Measurements from ENCODE around the gene UFSP1. TPM values are rescaled to one million over a fixed set of nuclear protein-coding genes. Genes with fewer than 3 reads are reported as not detected.
"Not testable (repeated sequence)": the region's sequence is repeated elsewhere in the genome, so short reads cannot be mapped to it uniquely, and the experiment has no call there.

Gene UFSP1
- total RNA-seq, 1 donor: 5.8 TPM

GRCh38 chr7:100921039-100921438, 31.5 kb upstream of the UFSP1 start:
- Histone ChIP-seq H4K20me1 (ENCODE audit: insufficient read depth, low read length) (no peaks in the 10 kb centered on the region), H3K27me3 (ENCODE audit: insufficient read depth, low read length) (peaks cover 7% of the 10 kb centered on the region), H3K4me1 (ENCODE audit: insufficient read depth, low read length) (no peaks in the 10 kb centered on the region), H3K36me3 (ENCODE audit: insufficient read depth, low read length) (no peaks in the 10 kb centered on the region), H3K4me2 (ENCODE audit: insufficient read depth, low read length) (no peak overlapping the region), H3K27ac (ENCODE audit: low read depth, low read length) (no peak overlapping the region), H2AFZ (ENCODE audit: low read length) (no peak overlapping the region), H3K4me3 (ENCODE audit: insufficient read depth, low read length) (no peak overlapping the region), H3K79me2 (ENCODE audit: insufficient read depth, low read length) (no peaks in the 10 kb centered on the region), H3K9me3 (ENCODE audit: low read depth, low read length) (no peaks in the 10 kb centered on the region)
- DNase-seq (ENCODE audit: insufficient read length, low spot score, missing footprints): no peak
- no peak for TF ChIP-seq CTCF (IDR thresholded peaks at IDR 0.05; ENCODE audit: extremely low read depth, low read depth, low read length)

- not testable (repeated sequence) for H4K20me1 ChIP-seq (ENCODE audit: insufficient read depth, low read length); H3K27me3 ChIP-seq (ENCODE audit: insufficient read depth, low read length); H3K4me2 ChIP-seq (ENCODE audit: insufficient read depth, low read length); H3K4me1 ChIP-seq (ENCODE audit: insufficient read depth, low read length); DNase-seq (ENCODE audit: insufficient read length, low spot score, missing footprints); H3K79me2 ChIP-seq (ENCODE audit: insufficient read depth, low read length); H3K36me3 ChIP-seq (ENCODE audit: insufficient read depth, low read length); H3K4me3 ChIP-seq (ENCODE audit: insufficient read depth, low read length); H3K27ac ChIP-seq (ENCODE audit: low read depth, low read length); H3K9me3 ChIP-seq (ENCODE audit: low read depth, low read length); H2AFZ ChIP-seq (ENCODE audit: low read length)
These were observed 30.4 kb upstream of the UFSP1 start for GRCh38 chr7:100919779-100920437.

- H4K20me1 ChIP-seq (ENCODE audit: insufficient read depth, low read length); H3K4me1 ChIP-seq (ENCODE audit: insufficient read depth, low read length); H3K36me3 ChIP-seq (ENCODE audit: insufficient read depth, low read length); H2AFZ ChIP-seq (ENCODE audit: low read length); H3K27ac ChIP-seq (ENCODE audit: low read depth, low read length); H3K4me2 ChIP-seq (ENCODE audit: insufficient read depth, low read length); H3K27me3 ChIP-seq (ENCODE audit: insufficient read depth, low read length); DNase-seq (ENCODE audit: insufficient read length, low spot score, missing footprints); H3K4me3 ChIP-seq (ENCODE audit: insufficient read depth, low read length); H3K79me2 ChIP-seq (ENCODE audit: insufficient read depth, low read length); H3K9me3 ChIP-seq (ENCODE audit: low read depth, low read length): not testable (repeated sequence)
These were observed 29.8 kb upstream of the UFSP1 start for GRCh38 chr7:100919335-100919734.

- H3K79me2 ChIP-seq (ENCODE audit: insufficient read depth, low read length): no peaks in the 10 kb centered on the region
- peaks cover 3% of the 10 kb centered on the region for H3K27me3 ChIP-seq (ENCODE audit: insufficient read depth, low read length)
- no peaks in the 10 kb centered on the region for H3K4me1 ChIP-seq (ENCODE audit: insufficient read depth, low read length)
- H3K36me3 ChIP-seq (ENCODE audit: insufficient read depth, low read length): no peaks in the 10 kb centered on the region
- no peak overlapping the region for H3K4me2 ChIP-seq (ENCODE audit: insufficient read depth, low read length)
- no peaks in the 10 kb centered on the region for H4K20me1 ChIP-seq (ENCODE audit: insufficient read depth, low read length)
- no peak for TF ChIP-seq CTCF (IDR thresholded peaks at IDR 0.05; ENCODE audit: extremely low read depth, low read depth, low read length)
- H3K4me3 ChIP-seq (ENCODE audit: insufficient read depth, low read length): no peak overlapping the region
- no peak overlapping the region for H2AFZ ChIP-seq (ENCODE audit: low read length)
- H3K27ac ChIP-seq (ENCODE audit: low read depth, low read length): no peak overlapping the region
- H3K9me3 ChIP-seq (ENCODE audit: low read depth, low read length): no peaks in the 10 kb centered on the region
- DNase-seq (ENCODE audit: insufficient read length, low spot score, missing footprints): no peak
These were observed 25.4 kb upstream of the UFSP1 start for GRCh38 chr7:100914879-100915447.

GRCh38 chr7:100914208-100914878, 24.8 kb upstream of the UFSP1 start:
- no peak overlapping the region for H2AFZ ChIP-seq (ENCODE audit: low read length)
- H3K36me3 ChIP-seq (ENCODE audit: insufficient read depth, low read length): no peaks in the 10 kb centered on the region
- H3K4me1 ChIP-seq (ENCODE audit: insufficient read depth, low read length): no peaks in the 10 kb centered on the region
- H3K9me3 ChIP-seq (ENCODE audit: low read depth, low read length): no peaks in the 10 kb centered on the region
- no peak overlapping the region for H3K27ac ChIP-seq (ENCODE audit: low read depth, low read length)
- peaks cover 3% of the 10 kb centered on the region for H3K27me3 ChIP-seq (ENCODE audit: insufficient read depth, low read length)
- H3K79me2 ChIP-seq (ENCODE audit: insufficient read depth, low read length): no peaks in the 10 kb centered on the region
- no peak overlapping the region for H3K4me2 ChIP-seq (ENCODE audit: insufficient read depth, low read length)
- no peaks in the 10 kb centered on the region for H4K20me1 ChIP-seq (ENCODE audit: insufficient read depth, low read length)
- DNase-seq (ENCODE audit: insufficient read length, low spot score, missing footprints): no peak
- no peak for TF ChIP-seq CTCF (IDR thresholded peaks at IDR 0.05; ENCODE audit: extremely low read depth, low read depth, low read length)
- no peak overlapping the region for H3K4me3 ChIP-seq (ENCODE audit: insufficient read depth, low read length)
